Thyroid gland (tissue), 4 donors: Measurements from ENCODE around the gene AMOTL2.

Experiments
- CTCF ChIP-seq, 6 experiments: fragments of 200-600 bp in 3 of 6; fragments of 450-650 bp in 3 of 6; sonication (generic) in 3 of 6; IDR thresholded peaks; one replicate each; pipeline ENCODE4 v1.5.1; 2016 to 2019; ENCODE audit warnings: antibody characterized with exemption in 6 of 6, mild to moderate bottlenecking in 2 of 6, inconsistent platforms in 1 of 6, moderate library complexity in 1 of 6
- POLR2A ChIP-seq, 2 donors: fragments of 450-650 bp; IDR thresholded peaks; one replicate each; pipeline ENCODE4 v1.6.1; 2017; ENCODE audit warnings: antibody characterized with exemption in 2 of 2, mild to moderate bottlenecking in 2 of 2, moderate library complexity in 1 of 2

- TF ChIP-seq CTCF (IDR thresholded peaks at IDR 0.05) (no peak), POLR2A (IDR thresholded peaks at IDR 0.05) (no peak)
Measured at GRCh38 chr3:134317106-134317947, 56.9 kb downstream of the AMOTL2 start.
